ENCODE results near the gene NLK.

DNA sequence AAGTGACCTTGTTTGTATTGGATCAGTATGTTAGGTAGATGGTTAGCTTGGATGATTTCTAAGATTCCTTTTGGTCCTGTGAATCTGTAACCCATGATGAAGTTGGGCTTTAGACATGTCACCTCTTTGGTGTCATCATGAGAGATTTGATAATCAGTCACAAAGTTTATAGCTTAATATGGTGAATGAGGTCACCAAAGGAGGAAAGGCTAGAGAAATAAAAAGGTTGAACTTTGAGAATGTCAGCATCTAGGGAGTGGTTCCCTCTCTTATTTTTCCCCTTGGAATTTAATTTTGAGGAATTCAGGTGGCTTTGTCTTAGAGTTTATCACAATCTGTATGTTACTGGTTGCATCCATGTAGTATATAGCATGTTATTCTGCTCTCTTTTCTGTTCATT lies 45.3 kb downstream of the NLK start:
- TF ChIP-seq, protein P1, sequence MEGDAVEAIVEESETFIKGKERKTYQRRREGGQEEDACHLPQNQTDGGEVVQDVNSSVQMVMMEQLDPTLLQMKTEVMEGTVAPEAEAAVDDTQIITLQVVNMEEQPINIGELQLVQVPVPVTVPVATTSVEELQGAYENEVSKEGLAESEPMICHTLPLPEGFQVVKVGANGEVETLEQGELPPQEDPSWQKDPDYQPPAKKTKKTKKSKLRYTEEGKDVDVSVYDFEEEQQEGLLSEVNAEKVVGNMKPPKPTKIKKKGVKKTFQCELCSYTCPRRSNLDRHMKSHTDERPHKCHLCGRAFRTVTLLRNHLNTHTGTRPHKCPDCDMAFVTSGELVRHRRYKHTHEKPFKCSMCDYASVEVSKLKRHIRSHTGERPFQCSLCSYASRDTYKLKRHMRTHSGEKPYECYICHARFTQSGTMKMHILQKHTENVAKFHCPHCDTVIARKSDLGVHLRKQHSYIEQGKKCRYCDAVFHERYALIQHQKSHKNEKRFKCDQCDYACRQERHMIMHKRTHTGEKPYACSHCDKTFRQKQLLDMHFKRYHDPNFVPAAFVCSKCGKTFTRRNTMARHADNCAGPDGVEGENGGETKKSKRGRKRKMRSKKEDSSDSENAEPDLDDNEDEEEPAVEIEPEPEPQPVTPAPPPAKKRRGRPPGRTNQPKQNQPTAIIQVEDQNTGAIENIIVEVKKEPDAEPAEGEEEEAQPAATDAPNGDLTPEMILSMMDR (IDR thresholded peaks at IDR 0.05): no peak
- TF ChIP-seq POLR2A (IDR thresholded peaks at IDR 0.05): no peak

Measured in sigmoid colon (tissue), 3 donors.